Activated effector memory CD4-positive, alpha-beta T cell treated with Interleukin-2 at 50 U/mL for 16 hours (primary cell): ENCODE measurements around the gene BEND5.

Experiments
- DNase-seq: peaks from one replicate; pipeline ENCODE4 v3.0.0-alpha.2; 2020

BEND5 gene, protein sequence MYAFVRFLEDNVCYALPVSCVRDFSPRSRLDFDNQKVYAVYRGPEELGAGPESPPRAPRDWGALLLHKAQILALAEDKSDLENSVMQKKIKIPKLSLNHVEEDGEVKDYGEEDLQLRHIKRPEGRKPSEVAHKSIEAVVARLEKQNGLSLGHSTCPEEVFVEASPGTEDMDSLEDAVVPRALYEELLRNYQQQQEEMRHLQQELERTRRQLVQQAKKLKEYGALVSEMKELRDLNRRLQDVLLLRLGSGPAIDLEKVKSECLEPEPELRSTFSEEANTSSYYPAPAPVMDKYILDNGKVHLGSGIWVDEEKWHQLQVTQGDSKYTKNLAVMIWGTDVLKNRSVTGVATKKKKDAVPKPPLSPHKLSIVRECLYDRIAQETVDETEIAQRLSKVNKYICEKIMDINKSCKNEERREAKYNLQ

DNA sequence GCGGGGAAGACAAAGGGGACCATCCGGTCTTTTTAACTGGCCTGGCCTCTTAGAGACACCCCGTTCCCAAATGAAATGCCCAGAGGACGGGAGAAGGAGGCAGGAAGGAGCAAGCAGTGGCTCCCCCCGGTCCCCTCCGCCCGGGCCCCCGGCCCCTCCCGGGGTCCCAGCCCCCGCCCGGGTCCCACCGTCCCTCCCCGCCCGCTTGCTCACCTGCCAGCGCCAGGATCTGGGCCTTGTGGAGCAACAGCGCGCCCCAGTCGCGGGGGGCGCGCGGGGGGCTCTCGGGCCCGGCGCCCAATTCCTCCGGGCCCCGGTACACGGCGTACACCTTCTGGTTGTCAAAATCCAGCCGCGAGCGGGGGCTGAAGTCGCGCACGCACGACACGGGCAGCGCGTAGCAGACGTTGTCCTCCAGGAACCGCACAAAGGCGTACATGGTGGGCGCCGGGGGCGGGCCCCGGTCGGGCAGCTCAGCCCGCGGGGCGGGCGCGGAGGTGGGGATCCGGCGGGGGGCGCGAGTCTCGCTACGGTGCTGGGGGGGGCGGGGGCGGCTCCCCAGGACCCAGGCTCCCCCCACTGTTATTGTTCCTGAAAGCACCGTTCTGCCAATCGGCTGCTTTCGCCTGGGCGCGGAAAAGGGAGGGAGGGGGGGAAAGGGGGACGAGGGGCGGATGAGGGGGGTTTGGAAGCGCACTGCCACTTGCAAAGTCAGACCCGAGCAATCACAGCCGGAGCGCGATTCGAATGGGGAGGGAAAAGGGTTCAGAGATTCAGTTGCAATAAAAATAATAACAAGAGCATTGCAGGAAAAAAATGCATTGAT is at the start of gene BEND5:
TSS of gene BEND5 (minus strand) at position 499 of the 826 bp plus-strand sequence. CDS start at position 439, 60 bp downstream.
- no peak for DNase-seq

DNA sequence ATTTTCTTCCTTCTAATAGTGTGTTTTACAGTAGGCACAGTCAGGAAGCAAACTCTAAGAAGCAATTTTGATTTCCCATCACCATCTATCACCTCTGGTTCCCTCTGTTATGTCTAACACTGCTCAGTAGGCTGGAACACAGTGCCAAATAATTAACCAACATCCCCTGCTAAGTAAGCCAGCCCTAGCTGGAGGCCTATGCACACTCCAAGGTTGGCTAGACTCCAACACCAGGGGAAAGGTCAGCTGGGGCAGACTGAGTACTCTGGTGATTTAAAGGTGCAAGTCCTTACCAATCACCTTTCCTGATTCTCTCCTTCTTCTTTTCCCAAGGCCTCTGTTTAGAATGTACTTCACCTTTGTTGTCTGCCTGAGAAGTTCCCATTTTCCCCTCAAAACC is 46.5 kb upstream of the BEND5 start:
- DNase-seq = no peak

DNA sequence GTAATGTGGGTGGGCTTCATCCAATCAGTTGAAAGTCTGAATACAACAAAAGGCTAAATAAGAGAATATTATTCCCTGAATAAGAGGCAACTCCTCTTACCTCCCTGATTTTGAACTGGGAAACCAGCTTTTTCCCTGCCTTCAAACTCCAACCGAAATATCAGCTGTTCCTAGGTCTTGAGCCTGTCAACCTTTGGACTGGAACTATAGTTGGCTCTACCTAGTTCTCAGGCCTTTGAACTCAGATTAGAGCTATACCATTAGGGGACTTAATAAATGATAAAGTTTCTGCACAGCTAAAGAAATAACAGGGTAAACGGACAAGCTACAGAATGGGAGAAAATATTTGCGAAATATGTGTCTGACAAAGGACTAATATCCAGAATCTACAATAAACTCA is 43.8 kb upstream of the BEND5 start:
- DNase-seq = no peak

DNA sequence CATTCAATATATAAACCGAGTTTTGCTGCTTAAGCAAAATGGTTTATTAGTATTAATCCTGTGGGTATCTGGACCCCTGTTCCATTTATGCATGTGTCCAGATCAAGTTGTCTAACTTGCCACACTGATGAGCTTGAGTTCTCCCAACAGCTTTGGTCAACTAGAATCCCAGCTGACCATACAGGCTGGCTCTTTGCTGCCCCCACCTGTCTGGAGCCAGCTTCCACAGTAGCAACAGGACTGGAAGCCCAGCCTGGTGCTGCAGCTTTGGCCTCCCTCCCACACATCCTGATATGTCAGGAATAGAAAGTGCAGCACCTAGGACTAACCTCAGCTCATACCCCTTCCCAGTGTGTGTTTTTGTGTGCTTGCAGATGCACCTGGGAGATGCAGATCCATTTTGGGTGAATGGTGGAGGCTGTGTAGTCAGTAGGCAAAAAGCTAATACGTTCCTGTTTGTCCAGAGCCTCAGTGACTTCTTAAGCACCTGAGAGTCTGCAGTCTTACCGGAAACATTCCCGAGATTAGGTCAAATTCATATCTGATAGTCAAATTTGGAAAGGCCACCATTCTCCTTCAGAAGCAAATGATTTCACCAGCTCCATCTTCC is 40.9 kb upstream of the BEND5 start:
- DNase-seq = no peak

DNA sequence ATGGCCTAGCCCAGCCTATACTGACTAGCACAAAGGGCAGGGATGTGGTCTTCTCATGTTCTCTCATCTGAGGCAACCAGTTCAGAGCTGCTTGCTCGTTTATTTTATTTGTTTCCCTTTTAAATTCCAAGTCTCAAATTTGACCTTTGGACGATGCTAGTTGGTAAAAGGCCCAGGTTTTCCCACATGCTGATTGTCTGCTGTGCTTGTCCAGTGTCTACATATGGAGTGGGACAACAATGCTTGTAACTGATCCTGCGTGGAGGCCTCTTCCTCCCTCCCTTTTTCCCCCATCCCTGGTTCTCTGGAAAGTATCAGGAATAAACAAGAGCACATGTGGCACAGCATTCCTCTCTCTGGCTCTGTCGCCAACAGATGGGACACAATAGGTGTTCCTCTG is 34.0 kb upstream of the BEND5 start:
- no peak for DNase-seq

DNA sequence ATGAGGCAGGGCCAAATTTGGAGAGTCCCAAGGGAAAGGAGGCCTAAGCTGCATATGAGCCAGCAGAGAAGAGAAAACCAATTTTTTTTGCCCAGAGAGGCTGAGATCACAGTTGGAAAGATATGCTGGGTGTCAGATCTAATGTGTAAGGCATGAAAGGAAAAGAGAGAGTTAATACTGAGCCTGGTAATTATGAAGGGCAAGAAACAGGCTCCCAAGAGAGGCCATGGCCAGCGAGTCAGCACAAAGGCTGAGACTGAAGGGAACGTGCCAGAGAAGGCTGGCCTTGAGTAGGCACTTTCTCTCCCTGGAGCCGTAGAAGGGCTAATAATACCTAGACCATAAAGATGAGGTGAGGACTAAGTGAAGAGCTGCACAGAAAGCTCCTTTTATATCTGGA is 31.8 kb upstream of the BEND5 start:
- no peak for DNase-seq

DNA sequence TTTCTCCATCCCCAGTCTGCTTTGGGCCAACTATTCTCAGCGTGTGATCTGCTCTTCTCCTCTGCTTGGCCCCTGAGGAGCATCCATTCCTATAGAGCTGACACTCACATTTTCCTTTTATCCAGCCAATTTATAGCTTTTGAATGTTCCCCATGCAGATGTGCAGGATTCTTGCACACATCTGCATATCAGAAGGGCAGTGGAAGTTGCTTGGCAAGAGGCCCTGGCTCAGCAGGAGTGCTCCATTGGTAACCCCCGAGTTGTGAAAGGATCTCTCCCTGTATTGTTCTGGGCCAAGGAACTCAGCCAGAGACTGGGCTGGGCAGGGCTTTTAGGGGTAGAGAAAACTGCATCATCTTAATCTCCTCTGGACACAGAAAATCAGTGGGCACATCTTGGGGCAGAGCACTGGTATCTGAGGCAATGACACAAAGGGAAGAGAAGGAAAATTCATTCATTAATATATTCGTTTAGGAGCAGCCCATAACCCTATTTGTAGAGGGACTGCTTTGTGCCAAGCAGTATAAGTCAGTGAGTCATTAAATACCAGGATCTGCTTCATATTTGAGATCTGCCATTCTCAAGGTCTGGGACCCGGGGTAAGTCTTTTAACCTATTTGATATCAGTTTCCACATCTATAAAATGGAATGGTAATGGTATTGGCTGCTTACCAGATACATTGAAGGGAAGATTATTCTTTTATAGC is 31.0 kb upstream of the BEND5 start:
- no peak for DNase-seq

DNA sequence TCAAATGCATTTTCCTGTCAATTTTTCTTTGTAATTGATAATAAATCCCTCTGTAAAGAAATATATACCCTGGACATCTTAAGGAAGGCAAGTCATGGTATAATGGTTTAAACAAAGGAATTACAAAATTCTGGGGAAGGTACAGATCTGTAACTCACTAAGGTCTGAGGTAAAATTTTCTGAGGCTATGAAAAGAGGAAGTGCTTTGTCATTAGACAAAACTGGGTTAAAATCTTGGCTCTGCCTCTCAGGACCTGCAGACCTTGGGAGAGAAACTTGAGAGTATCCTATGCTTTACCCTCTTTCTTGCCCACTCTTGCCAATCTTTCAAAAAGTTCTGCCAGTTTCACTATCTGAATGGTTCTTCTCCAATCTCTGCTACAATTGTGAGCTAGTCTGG is 26.8 kb upstream of the BEND5 start:
- no peak for DNase-seq

DNA sequence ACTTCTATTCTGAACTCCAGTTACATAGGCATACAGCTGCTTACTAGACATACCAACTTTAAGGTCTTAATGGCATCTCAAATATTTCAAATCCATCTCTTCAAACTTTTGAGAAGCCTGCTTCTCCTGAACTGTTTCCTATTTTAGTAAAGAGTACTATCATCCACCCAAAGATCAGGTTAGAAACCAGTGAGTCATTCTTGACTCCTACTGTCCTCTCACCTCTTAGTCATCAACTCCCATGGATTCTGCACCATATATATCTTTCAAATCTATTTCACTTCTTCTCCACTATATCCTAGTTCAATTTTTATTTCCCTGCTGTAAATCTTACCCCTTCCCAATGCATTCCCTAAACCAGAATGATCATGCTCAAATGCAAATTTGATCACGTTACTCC is 18.1 kb upstream of the BEND5 start:
- DNase-seq = no peak

DNA sequence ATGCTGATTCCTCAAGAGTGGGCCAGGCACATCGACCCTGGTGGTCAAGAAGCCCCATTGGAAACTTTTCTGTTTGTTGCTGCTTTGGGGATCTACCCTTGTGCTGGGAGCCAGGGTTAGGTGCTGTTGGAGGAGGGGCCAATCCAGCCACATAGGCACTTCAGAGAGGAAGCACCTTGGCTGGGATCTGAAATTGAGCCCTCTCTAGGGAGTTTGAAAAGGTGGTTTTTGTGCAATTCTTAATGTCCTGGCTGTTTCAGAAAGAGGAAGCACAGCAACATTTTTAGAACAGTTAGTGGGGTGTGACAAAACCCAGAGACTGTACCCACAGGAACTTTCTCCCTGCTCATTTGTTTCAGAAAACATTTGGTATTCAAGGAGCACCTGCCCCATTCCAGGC is 17.2 kb upstream of the BEND5 start:
- no peak for DNase-seq

DNA sequence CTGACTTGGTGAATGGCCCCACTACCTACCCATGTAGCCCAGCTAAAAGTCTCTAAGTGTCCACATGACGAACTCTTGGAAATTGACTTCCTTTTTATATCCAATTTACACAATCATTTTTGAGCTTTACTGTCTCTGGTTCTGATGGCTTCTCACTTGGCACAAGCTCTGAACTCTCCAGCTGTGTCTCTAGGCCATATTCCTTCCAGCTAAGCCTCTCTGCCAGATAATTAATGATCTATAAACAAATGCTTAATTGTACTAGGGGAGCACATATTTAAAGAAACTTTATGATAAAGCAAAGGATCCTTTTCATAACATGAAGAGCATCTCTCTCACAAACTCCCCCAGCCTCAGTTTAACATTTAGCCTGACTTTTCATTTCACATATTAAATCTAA is 16.3 kb upstream of the BEND5 start:
- DNase-seq = no peak

DNA sequence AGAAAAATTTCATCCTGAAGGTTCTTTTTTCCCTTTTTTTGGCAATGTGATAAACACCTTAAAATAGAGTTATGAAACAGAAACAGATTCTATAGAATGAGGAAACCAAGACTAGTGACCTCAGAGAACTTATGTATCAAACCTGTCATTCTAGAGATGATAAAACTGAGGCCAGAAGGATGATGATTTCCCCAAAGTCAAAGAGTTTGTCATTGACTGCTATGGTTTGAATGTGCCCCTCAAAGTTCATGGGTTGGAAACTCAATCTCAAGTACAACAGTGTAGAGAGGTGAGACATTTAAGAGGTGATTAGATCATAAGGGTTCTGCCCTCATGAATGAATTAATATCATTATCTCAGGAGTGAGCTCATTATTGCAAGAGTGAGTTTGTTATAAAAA is 13.7 kb upstream of the BEND5 start:
- no peak for DNase-seq

DNA sequence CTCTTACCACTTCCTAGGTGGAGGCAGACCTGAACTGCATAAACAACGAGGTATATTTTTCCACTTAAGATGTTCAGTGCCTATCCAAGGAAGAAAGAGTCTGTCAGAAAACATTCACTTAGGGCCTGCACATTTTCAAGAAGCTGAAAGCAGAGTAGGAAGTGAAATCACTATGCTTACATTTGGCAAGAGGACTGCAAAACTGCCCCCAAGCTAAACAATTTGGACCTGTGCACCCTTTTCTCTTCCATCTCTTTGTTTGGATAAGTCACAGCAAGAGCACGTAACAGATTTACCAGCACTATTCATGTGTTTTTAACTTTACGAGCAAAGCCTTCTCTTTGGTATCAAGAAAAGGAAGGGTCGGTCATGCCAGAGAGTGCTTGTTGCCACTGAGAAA is 13.2 kb upstream of the BEND5 start:
- no peak for DNase-seq

DNA sequence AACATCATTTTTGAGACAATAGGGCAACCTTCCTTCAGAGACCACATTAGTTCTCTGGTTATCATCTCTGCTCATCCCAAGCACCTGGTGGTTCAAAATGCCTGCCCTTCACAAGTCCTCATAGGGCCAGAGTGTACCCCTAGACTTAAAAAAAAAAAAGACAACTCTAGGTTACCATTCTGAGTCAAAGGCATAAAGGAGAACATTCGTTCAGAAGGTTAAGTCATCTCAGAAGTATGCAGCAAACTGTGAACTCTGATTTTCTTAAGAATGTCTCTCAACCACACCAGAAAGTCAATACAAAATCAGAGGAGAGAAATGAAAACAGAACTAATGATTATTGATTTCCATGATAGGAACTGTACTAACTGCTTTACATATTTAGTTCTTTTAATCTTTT is 9.2 kb upstream of the BEND5 start:
- DNase-seq = no peak

DNA sequence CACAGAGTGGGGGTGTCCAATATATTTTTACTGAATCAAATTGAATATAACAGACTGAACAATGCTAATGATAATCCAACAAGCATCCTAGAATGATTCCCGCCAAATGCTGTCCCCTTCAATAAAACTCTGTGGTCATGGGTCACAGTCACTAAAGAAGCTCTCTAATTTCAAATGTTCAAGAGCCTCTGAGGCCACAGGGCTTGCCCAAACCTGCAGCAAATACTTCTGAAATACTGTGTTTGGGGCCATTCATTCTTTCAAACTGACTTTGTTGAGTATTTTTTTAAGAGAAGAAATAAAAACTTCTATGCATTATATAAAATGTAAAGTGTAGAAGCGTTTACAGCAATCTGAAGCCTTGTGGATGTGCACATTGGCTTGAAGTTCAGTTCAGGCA is 7.6 kb upstream of the BEND5 start:
- no peak for DNase-seq

DNA sequence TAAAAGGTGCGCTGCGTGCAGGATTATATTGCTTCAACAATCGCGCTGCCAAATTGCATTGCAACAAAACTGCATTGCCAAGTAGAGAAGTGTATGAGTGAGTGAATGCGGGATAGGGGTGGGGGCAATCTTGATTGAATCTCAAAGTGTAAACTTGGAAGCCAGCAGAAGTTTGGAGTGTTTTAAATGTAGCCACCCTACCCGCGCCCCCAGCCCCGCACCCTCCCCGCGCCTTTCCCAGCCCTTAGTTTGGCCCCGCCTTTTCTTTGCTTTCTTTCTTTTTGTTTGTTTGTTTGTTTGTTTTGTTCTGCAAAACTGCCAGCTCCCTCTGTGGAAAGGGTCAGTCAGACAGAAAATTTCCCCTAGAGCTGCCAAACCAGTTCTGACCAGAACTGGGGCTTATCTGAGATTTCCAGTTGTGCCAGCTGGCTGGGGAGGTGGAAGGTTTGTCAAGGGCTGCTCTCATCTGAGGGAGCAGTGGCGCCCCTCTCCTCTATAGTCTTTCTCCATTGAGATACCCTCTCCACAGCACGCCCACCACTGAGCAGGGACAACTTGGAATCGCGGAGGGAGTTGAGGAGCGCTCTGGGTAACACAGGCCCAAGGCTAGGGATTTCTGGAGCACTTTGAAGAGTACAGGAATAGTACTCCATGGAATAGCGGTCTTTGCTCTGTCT is 666 bp upstream of the BEND5 start:
- no peak for DNase-seq

DNA sequence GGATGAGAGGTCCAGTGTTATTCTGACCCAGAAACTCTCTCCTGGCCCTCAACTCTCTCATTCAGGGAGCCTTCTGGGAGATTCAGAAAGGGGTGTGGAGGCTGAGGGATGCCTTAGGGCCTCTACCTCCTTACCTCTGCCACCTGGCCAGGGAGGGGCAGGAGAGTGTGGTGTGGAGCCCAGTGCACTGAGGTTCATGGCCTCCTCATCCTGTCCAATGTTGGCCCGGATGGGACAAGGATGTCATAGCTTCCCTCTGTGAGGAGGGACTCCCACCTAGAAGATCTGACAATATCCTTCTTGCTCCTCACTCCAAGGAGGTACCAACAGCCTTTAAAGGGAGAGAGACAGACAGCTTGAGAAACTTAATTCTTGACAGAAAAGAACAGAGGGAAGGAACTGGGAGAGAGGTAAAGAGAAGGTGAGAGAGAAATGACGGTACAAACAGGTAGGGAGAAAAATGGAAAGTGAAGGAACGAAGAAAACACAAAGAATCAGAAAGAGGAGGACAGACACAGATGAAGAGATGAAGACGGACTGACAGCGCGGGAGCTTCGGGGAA is 779 bp downstream of the BEND5 start:
- no peak for DNase-seq

DNA sequence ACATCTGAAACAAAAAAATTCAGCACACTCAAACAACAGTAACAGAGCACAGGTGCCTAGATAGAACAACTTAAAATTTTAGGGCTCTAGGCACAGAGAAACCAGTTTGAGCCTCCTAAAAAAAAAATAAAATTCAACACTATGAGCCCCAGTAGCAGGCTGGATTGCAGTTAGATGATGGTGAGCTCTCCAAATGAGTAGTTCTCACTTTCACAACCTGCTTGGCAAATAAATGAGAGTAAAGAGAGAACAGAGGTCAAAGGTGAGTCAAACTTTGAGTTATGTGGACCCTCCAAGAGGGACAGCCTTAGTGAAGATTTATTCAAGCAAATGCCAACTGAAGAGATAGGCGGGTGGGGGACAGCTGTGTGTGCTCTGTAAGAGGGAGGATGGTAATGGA is 3.6 kb downstream of the BEND5 start:
- no peak for DNase-seq

DNA sequence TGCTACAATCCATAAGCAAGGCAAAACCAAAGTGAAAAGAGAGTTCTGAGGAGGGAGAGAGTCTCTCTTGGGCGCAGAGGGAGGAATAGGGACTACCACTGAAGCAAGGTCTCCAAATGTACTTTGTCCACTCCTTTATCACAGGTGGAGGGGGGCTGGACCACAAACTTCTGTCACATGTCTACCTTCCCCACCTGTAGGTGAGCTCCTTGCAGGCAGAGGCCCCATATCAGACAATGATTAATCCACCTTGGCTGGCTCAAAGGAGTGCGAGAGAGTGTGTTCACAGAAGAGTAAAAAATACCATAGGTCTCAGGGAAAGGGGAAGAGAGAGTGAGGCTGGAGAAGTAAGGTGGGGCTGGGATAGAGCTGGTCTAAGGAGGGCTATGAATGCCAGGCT is 4.5 kb downstream of the BEND5 start:
- no peak for DNase-seq

DNA sequence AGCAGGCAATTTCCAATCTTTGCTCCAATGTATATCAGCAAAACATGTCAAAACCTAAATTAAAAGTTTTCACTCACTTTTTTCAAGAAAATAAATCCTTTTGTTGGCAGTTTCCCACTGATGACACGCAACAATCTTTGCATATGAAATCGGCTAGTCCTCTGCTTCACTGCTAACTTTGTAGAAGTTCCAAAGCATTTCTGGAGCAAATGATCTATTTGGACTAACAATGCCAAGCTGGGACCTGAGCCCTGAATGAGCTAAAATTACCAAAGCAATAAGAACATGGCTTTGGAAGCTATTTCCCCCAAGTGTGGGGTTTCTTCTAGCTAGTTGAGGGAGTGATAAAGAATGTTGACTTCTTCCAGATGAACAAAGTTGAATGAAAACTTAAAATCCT is 5.1 kb downstream of the BEND5 start:
- no peak for DNase-seq

DNA sequence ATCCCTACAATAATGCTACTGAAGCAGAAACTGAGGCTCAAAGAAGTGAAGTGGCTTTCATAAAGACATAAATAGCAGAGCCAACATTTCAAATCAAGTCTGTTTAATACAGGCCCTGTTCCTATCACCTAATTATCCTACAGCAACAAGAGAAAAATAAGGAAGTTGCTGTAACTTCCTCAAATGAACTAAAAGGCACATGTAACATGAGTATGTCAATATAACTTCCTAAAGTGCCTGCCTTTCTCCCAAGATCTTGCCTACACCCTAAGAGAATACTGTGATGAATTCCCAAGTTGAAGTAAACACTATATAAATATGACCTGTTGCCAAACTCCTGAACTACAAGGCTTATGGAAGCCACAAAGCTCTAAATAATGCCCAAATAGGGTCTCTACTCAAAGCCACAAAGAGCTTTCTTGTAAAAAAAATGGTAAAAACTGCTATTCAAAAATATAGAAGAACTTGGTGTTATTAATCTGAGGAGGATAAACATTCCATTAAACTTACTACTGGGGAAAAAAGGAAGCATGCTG is 8.6 kb downstream of the BEND5 start:
- no peak for DNase-seq

DNA sequence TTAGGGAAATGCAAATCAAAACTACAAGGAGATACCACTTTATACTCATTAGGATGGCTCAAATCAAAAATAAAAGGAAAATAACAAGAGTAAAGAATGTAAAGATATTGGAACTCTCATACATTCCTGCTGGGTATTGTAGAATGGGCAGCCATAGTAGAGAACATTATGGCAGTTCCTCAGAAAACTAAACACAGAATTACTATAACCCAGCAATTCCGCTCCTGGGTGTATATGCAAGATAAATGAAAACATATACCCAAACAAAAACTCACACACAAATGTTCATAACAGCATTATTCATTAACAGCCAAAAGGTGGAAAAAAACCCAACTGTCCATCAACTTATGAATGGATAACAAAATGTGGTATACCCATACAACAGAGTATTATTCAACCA is 11.4 kb downstream of the BEND5 start:
- DNase-seq = no peak
